ENCODE measurements around the gene TMEM253.

Gene TMEM253

GRCh38 chr14:21061347-21061668 is 39.6 kb upstream of the TMEM253 start:
- H3K27me3 Mint-ChIP-seq (ENCODE audit: low read depth) = peaks cover 4% of the 10 kb centered on the region
- H3K4me1 Mint-ChIP-seq = peaks cover 31% of the 10 kb centered on the region
- no peaks in the 10 kb centered on the region for H3K9me3 Mint-ChIP-seq
- H3K36me3 Mint-ChIP-seq (ENCODE audit: low read depth) = no peaks in the 10 kb centered on the region
- H3K4me3 Mint-ChIP-seq = peak overlapping the region in 1 of 3 experiments; percentile 8
- peak overlapping the region; percentile 4 to 78 (median 54) for H3K27ac Mint-ChIP-seq
- no peak for TF ChIP-seq CTCF (IDR thresholded peaks at IDR 0.05; ENCODE audit: unreplicated experiment in 3 of 3)

- H3K9me3 Mint-ChIP-seq = no peaks in the 10 kb centered on the region
- peak overlapping the region; percentile 76 to 80 (median 79) for H3K27ac Mint-ChIP-seq
- H3K27me3 Mint-ChIP-seq (ENCODE audit: low read depth) = peaks cover 4% of the 10 kb centered on the region
- H3K4me1 Mint-ChIP-seq = peaks cover 30% of the 10 kb centered on the region
- peak overlapping the region in 2 of 3 experiments; percentile 33 to 48 for H3K4me3 Mint-ChIP-seq
- TF ChIP-seq CTCF (IDR thresholded peaks at IDR 0.05; ENCODE audit: unreplicated experiment in 3 of 3) = no peak
- H3K36me3 Mint-ChIP-seq (ENCODE audit: low read depth) = no peaks in the 10 kb centered on the region
Measured at GRCh38 chr14:21063479-21063878, 37.4 kb upstream of the TMEM253 start.

DNA sequence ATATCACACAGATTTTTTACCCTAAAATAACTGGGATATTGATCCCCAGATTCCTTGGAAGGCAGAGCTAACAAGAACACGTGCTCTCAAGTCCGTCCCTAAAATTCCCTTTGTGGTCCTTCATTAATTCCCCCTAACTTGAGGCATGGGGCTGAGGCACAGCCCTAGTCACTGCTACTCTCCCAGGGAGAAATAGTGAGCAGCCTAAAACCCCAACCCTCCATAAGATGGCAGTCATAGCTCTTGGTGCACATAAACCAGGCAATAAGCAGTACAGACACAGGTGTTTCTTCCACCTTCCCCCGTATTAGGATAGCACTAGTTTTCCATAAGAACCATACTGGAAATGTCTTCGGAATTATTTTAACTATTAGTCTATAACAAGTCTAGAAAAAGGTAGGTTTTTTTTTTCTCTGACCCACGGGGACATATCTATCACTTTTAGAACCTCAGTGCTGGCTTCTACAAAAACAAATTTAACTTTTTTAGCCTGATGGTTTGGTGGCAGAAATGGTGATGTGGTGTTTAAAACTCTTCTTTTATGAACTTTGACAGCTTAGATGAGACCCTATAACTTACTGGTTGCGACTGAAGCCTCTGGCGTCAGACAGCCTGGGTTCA is 33.9 kb upstream of the TMEM253 start:
- peak in 1 of 3 experiments; percentile 14 for TF ChIP-seq CTCF (IDR thresholded peaks at IDR 0.05; ENCODE audit: unreplicated experiment in 3 of 3)
- H3K27me3 Mint-ChIP-seq (ENCODE audit: low read depth) = peaks cover 8% of the 10 kb centered on the region
- H3K36me3 Mint-ChIP-seq (ENCODE audit: low read depth) = peaks cover 3% of the 10 kb centered on the region
- H3K9me3 Mint-ChIP-seq = no peaks in the 10 kb centered on the region
- H3K4me1 Mint-ChIP-seq = peaks cover 29% of the 10 kb centered on the region
- peak overlapping the region in 2 of 3 experiments; percentile 3 to 44 for H3K4me3 Mint-ChIP-seq
- peak overlapping the region in 2 of 3 experiments; percentile 37 to 53 for H3K27ac Mint-ChIP-seq

DNA sequence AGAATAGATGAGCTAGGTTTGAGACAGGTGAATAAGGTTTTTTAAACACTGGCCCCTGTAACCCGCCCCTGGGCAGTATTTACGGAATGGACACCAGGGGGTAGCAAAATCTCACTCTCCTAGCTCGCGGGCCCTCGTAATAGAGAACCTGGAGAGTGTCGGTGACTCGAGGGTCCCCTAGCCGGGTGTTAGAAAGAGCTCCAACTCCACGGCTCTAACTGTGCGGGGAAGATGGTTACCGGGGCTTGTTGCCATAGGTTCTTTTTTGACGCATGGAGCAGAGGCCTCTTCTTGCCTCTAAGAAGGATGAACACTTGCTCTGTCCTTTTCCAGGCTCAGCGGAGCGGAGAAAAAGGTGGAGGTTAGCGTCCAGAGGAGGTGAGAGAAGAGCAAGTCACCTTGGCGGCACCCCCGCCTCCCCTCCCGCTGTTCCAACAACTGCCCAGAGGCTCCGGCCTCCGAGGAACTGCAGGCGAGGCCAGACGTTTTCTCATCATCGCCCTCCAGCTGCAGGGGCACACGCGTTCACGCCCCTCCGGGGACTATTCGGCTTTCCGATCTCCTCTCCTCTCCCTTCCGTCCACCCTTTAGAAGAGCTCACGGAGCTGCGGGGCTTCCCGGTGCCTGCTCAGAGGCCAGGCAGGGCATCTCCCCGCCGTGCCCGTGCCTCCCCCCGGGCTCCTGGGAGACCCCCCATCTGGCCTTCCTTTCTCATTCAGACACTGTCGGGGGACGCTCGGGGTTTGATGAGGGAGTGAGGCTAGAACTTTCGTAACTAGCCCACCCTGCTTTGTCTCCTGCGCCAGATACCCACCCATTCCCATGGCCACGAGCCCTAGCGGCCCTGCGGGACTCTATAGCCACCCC is 32.1 kb upstream of the TMEM253 start:
- Mint-ChIP-seq H3K27me3 (ENCODE audit: low read depth) (peaks cover 5% of the 10 kb centered on the region), H3K27ac (peak overlapping the region; percentile 98 to 100 (median 99)), H3K9me3 (no peaks in the 10 kb centered on the region), H3K4me3 (peak overlapping the region; percentile 89 to 92 (median 91)), H3K4me1 (peaks cover 31% of the 10 kb centered on the region), H3K36me3 (ENCODE audit: low read depth) (peaks cover 15% of the 10 kb centered on the region)
- peak; percentile 48 to 67 (median 60) for TF ChIP-seq CTCF (IDR thresholded peaks at IDR 0.05; ENCODE audit: unreplicated experiment in 3 of 3)

DNA sequence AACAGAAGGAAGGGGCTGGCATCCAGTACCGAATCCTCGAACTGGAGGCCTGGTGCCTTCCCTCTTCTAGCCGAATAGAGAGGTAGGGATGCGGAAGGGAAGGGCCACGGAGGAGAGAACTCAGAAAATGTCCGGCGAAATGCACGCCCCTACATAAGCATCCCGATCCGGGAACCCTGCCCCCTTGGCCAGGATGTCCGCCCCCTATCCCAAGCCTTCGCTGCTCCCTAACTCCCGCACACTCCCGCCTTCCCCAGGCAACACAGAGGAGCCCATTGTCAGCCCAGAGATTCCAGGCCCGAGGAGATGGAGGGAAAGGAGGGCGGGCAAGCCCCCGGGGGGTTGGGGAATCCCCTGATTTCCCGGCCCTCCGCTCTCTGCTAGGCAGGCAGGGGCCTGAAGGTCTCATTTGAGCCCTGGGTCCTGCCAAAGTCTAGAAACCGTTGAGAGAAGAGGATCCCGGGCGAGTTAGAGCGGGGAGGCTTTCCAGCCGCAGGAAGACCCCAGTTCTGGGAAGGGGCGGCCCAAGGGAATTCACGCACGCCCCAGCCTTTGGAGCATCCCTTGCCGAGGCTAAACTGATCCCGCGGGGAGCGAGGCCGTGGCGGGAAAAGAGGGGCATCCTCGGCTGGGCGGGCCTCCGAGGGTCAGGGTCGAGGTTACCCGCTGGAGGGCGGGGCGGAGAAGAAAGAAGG is 31.3 kb upstream of the TMEM253 start:
- Mint-ChIP-seq H3K36me3 (ENCODE audit: low read depth) (peaks cover 18% of the 10 kb centered on the region), H3K27me3 (ENCODE audit: low read depth) (peaks cover 5% of the 10 kb centered on the region), H3K27ac (peak overlapping the region; percentile 98 to 100 (median 99)), H3K4me1 (peaks cover 29% of the 10 kb centered on the region), H3K4me3 (peak overlapping the region; percentile 89 to 92 (median 91)), H3K9me3 (no peaks in the 10 kb centered on the region)
- TF ChIP-seq CTCF (IDR thresholded peaks at IDR 0.05; ENCODE audit: unreplicated experiment in 3 of 3) = no peak

Data from nephron (organoid).